Astrocyte (in vitro differentiated cells and primary cell): ENCODE data around the gene NR6A1. TPM values are rescaled to one million over a fixed set of nuclear protein-coding genes. Genes with fewer than 3 reads are reported as not detected.

Experiments used
- DNase-seq: peaks from one replicate; pipeline ENCODE4 v3.0.0-alpha.2; 2010; ENCODE audit warnings: low read depth
- FAIRE-seq: peaks from 2 replicates; lab custom pipeline; 2011; peaks lifted over from hg19 to GRCh38; lab: Jason Lieb, UNC
- H2AFZ ChIP-seq: 2 replicates; pipeline ENCODE4 v1.6.0; 2012; ENCODE audit warnings: low read depth, low read length, inconsistent platforms
- H3K27ac ChIP-seq: 2 replicates; pipeline ENCODE4 v1.5.1; 2011; ENCODE audit warnings: low read depth, low read length, inconsistent platforms
- H3K27me3 ChIP-seq: 2 replicates; pipeline ENCODE4 v1.6.0; 2011; ENCODE audit warnings: low read length, inconsistent platforms; ENCODE audit not compliant: insufficient read depth
- H3K36me3 ChIP-seq: 2 replicates; pipeline ENCODE4 v1.5.1; 2011; ENCODE audit warnings: low read length, inconsistent platforms; ENCODE audit not compliant: insufficient read depth
- H3K4me1 ChIP-seq: 2 replicates; pipeline ENCODE4 v1.5.1; 2011; ENCODE audit warnings: low read length, inconsistent platforms; ENCODE audit not compliant: insufficient read depth
- H3K4me2 ChIP-seq: 2 replicates; pipeline ENCODE4 v1.6.0; 2012; ENCODE audit warnings: low read length, inconsistent platforms
- H3K4me3 ChIP-seq: 2 replicates; pipeline ENCODE4 v1.5.1; 2011; ENCODE audit warnings: low read depth, mild to moderate bottlenecking, low read length, inconsistent platforms; ENCODE audit not compliant: insufficient read depth
- H3K79me2 ChIP-seq: 2 replicates; pipeline ENCODE4 v1.6.0; 2012; ENCODE audit warnings: mild to moderate bottlenecking, low read length, inconsistent platforms; ENCODE audit not compliant: insufficient read depth
- H3K9ac ChIP-seq: 2 replicates; pipeline ENCODE4 v1.6.0; 2012; ENCODE audit warnings: mild to moderate bottlenecking, low read length, inconsistent platforms
- H3K9me3 ChIP-seq: 2 replicates; pipeline ENCODE4 v1.5.1; 2012; ENCODE audit warnings: low read depth, mild to moderate bottlenecking, low read length, inconsistent platforms; ENCODE audit not compliant: insufficient read depth
- H4K20me1 ChIP-seq: 2 replicates; pipeline ENCODE4 v1.6.0; 2012; ENCODE audit warnings: low read length, inconsistent platforms; ENCODE audit not compliant: insufficient read depth
- H3K27ac Mint-ChIP-seq: one replicate; pipeline ENCODE4 v1.8.0; 2021; ENCODE audit warnings: mild to moderate bottlenecking, mixed read lengths; ENCODE audit not compliant: unreplicated experiment
- H3K27me3 Mint-ChIP-seq: one replicate; pipeline ENCODE4 v1.8.0; 2021; ENCODE audit warnings: low read depth, mixed read lengths; ENCODE audit not compliant: unreplicated experiment
- H3K36me3 Mint-ChIP-seq: one replicate; pipeline ENCODE4 v1.8.0; 2021; ENCODE audit warnings: low read depth, mixed read lengths; ENCODE audit not compliant: unreplicated experiment
- H3K4me1 Mint-ChIP-seq: one replicate; pipeline ENCODE4 v1.8.0; 2021; ENCODE audit warnings: low read depth, mixed read lengths; ENCODE audit not compliant: unreplicated experiment
- H3K4me3 Mint-ChIP-seq: one replicate; pipeline ENCODE4 v1.8.0; 2021; ENCODE audit warnings: mild to moderate bottlenecking, moderate library complexity, mixed read lengths; ENCODE audit not compliant: unreplicated experiment
- H3K9me3 Mint-ChIP-seq: one replicate; pipeline ENCODE4 v1.8.0; 2021; ENCODE audit warnings: mild to moderate bottlenecking, mixed read lengths; ENCODE audit not compliant: unreplicated experiment
- EZH2 ChIP-seq: IDR thresholded peaks from 2 replicates; pipeline ENCODE4 v1.6.1; 2012; ENCODE audit warnings: mild to moderate bottlenecking, low read length, inconsistent platforms; ENCODE audit not compliant: insufficient read depth
- total RNA-seq: library from RNA; stranded (reverse); gene quantifications from 2 replicates; pipeline ENCODE4 v1.2.1, GENCODE V29; 2021
- TF ChIP-seq, protein P1 (sequence below): IDR thresholded peaks from 2 replicates; pipeline ENCODE4 v1.5.1; 2011; ENCODE audit warnings: low read depth, mild to moderate bottlenecking, inconsistent platforms, low read length, moderate library complexity; ENCODE audit not compliant: insufficient read depth

The NR6A1 gene
- total RNA-seq, 1 donor from 2014 or later, result 20.8 TPM

DNA sequence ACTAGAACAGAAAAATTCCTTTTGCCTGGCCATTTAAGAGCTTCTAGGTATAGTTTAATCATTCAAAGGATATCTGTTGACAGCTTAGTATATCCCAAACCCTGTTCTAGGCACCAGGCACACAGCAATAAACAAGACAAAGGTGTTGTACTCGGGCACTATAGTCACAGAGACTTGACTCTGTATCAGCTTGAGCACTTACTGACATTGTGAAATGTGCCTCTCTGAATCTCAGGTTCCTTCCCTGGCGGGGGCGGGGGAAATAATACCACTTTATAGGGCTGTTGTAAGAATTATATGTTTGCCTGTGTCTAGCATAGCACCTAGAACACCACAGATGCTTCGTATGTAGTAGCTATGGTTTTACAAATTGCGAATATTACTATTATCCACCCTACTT, 104.5 kb downstream of the NR6A1 start:
- H3K27ac Mint-ChIP-seq, result no peak overlapping the region
- TF ChIP-seq, protein P1, sequence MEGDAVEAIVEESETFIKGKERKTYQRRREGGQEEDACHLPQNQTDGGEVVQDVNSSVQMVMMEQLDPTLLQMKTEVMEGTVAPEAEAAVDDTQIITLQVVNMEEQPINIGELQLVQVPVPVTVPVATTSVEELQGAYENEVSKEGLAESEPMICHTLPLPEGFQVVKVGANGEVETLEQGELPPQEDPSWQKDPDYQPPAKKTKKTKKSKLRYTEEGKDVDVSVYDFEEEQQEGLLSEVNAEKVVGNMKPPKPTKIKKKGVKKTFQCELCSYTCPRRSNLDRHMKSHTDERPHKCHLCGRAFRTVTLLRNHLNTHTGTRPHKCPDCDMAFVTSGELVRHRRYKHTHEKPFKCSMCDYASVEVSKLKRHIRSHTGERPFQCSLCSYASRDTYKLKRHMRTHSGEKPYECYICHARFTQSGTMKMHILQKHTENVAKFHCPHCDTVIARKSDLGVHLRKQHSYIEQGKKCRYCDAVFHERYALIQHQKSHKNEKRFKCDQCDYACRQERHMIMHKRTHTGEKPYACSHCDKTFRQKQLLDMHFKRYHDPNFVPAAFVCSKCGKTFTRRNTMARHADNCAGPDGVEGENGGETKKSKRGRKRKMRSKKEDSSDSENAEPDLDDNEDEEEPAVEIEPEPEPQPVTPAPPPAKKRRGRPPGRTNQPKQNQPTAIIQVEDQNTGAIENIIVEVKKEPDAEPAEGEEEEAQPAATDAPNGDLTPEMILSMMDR, result no peak
- no peak for TF ChIP-seq EZH2
- no peak overlapping the region for H3K4me3 Mint-ChIP-seq
- no peak for DNase-seq
- no peak overlapping the region for H2AFZ ChIP-seq
- H3K9me3 ChIP-seq, result no peaks in the 10 kb centered on the region
- H3K27ac ChIP-seq, result no peak overlapping the region
- no peak overlapping the region for H3K4me3 ChIP-seq
- H3K36me3 Mint-ChIP-seq, result peaks cover 6% of the 10 kb centered on the region
- no peak overlapping the region for H3K4me2 ChIP-seq
- no peak overlapping the region for H3K9ac ChIP-seq
- H3K79me2 ChIP-seq, result peaks cover 100% of the 10 kb centered on the region
- H3K4me1 Mint-ChIP-seq, result peaks cover 43% of the 10 kb centered on the region
- peaks cover 47% of the 10 kb centered on the region for H4K20me1 ChIP-seq
- no peaks in the 10 kb centered on the region for H3K27me3 ChIP-seq
- peaks cover 31% of the 10 kb centered on the region for H3K4me1 ChIP-seq
- no peak for FAIRE-seq
- H3K36me3 ChIP-seq, result peaks cover 3% of the 10 kb centered on the region
- H3K27me3 Mint-ChIP-seq, result no peaks in the 10 kb centered on the region
- H3K9me3 Mint-ChIP-seq, result no peaks in the 10 kb centered on the region

DNA sequence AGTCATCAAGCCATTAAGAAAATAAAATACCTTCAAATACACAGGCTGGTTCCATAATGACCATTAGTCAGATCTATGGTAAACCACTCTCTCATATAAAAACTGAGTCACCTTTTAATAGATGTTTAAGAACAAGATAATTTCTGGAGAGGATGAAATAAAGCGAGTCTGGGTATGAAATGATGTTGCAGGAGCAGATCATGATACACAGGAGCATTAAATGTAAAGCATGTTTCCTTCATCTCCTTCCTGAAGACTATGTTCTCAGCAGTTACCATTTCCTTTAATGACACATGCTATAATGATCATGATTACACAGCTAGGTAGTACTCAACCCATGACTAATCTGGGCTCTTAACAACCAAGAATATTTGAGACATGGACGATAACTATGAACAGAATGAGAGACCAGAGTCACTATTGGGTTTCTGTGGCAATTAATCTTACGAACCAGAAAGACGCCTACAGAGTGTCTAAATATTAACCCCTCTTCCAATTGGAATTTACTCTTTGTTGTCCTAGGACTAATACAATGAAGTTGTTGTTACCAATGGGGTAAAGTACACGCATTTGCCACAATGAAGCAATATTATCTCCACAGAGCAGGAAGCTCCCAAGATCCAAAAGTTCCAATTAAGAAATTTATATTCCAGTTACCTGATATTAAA, 105.6 kb downstream of the NR6A1 start:
- H3K4me3 Mint-ChIP-seq, result peak overlapping the region; percentile 25
- H3K9me3 Mint-ChIP-seq, result no peaks in the 10 kb centered on the region
- Histone ChIP-seq H3K27ac (peak overlapping the region; percentile 46), H3K4me3 (no peak overlapping the region), H3K79me2 (peaks cover 100% of the 10 kb centered on the region), H2AFZ (no peak overlapping the region), H3K9ac (no peak overlapping the region), H3K4me1 (peaks cover 41% of the 10 kb centered on the region), H3K36me3 (peaks cover 3% of the 10 kb centered on the region), H3K9me3 (no peaks in the 10 kb centered on the region), H4K20me1 (peaks cover 39% of the 10 kb centered on the region), H3K27me3 (no peaks in the 10 kb centered on the region), H3K4me2 (peak overlapping the region; percentile 43)
- DNase-seq, result peak; percentile 86
- H3K27me3 Mint-ChIP-seq, result no peaks in the 10 kb centered on the region
- no peak for TF ChIP-seq EZH2
- TF ChIP-seq, protein P1, result no peak
- peaks cover 6% of the 10 kb centered on the region for H3K36me3 Mint-ChIP-seq
- peak; percentile 74 for FAIRE-seq
- H3K4me1 Mint-ChIP-seq, result peaks cover 42% of the 10 kb centered on the region
- peak overlapping the region; percentile 67 for H3K27ac Mint-ChIP-seq

DNA sequence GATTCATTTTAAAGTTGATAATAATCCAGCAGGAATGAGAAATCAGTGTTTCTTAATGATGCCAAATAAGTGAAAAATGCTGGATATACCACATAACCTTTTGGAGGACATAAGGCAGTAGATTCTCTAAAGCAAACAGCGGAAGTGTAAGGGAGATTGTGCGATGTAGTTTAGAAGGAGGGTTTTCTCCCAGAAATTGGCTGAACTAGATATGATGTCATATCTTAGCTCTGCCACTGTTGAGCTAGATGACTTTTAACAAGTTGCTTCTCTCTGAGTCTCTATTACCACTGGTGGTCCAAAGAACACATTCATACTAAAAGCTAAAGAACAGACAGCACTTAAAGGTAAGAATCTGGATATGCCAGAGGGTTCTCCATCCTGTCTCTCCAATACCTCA, 107.0 kb downstream of the NR6A1 start:
- peaks cover 42% of the 10 kb centered on the region for H3K4me1 Mint-ChIP-seq
- peak overlapping the region; percentile 28 for H3K4me3 Mint-ChIP-seq

More for the DNA sequence above, 107.0 kb downstream of the NR6A1 start:
- H3K9ac ChIP-seq, result no peak overlapping the region
- H3K9me3 ChIP-seq, result no peaks in the 10 kb centered on the region
- H3K4me3 ChIP-seq, result no peak overlapping the region
- peak overlapping the region; percentile 7 for H3K4me2 ChIP-seq
- DNase-seq (peak; percentile 34), FAIRE-seq (no peak)
- H3K4me1 ChIP-seq, result peaks cover 42% of the 10 kb centered on the region
- H2AFZ ChIP-seq, result no peak overlapping the region
- H3K27me3 ChIP-seq, result no peaks in the 10 kb centered on the region
- TF ChIP-seq, protein P1, result no peak
- no peak for TF ChIP-seq EZH2
- peaks cover 100% of the 10 kb centered on the region for H3K79me2 ChIP-seq
- Mint-ChIP-seq H3K27me3 (no peaks in the 10 kb centered on the region), H3K36me3 (peaks cover 6% of the 10 kb centered on the region), H3K9me3 (no peaks in the 10 kb centered on the region), H3K27ac (peak overlapping the region; percentile 67)
- H3K27ac ChIP-seq, result peak overlapping the region; percentile 46
- H3K36me3 ChIP-seq, result peaks cover 3% of the 10 kb centered on the region
- peaks cover 26% of the 10 kb centered on the region for H4K20me1 ChIP-seq
